Left ventricle myocardium inferior (tissue), 1 donor: Measurements from ENCODE around the gene CSH2. TPM values are rescaled to one million over a fixed set of nuclear protein-coding genes. Genes with fewer than 3 reads are reported as not detected.
A peak's percentile ranks its signal among the peaks of the same experiment; 100 is the strongest.
"Not testable (repeated sequence)": the region's sequence is repeated elsewhere in the genome, so short reads cannot be mapped to it uniquely, and the experiment has no call there.

Experiments
- DNase-seq: peaks from one replicate; pipeline ENCODE4 v3.0.0-alpha.2; 2020
- H3K27ac ChIP-seq: fragments of 200-600 bp; replicated peaks from 2 replicates; pipeline ENCODE4 v1.8.0; 2021
- H3K27me3 ChIP-seq: fragments of 200-600 bp; 2 replicates; pipeline ENCODE4 v1.8.0; 2021; ENCODE audit warnings: low read depth
- H3K36me3 ChIP-seq: fragments of 200-600 bp; 2 replicates; pipeline ENCODE4 v1.8.0; 2021
- H3K4me1 ChIP-seq: fragments of 200-600 bp; 2 replicates; pipeline ENCODE4 v1.8.0; 2021
- H3K4me3 ChIP-seq: fragments of 200-600 bp; 2 replicates; pipeline ENCODE4 v1.8.0; 2021; ENCODE audit warnings: mild to moderate bottlenecking, moderate library complexity
- H3K9me3 ChIP-seq: fragments of 200-600 bp; replicated peaks from 2 replicates; pipeline ENCODE4 v1.8.0; 2021
- CTCF ChIP-seq: fragments of 200-600 bp; IDR thresholded peaks from 2 replicates; pipeline ENCODE4 v1.8.0; 2021; ENCODE audit warnings: antibody characterized with exemption, mild to moderate bottlenecking, borderline replicate concordance
- intact Hi-C: fragments of 100-400 bp; cut with micrococcal nuclease; formaldehyde crosslinking; loops from one replicate; pipeline ENCODE4 v1.11.0; 2022
- total RNA-seq: library from RNA; stranded (reverse); fragmentation: NEBNext Ultra II Directional; extraction: Animal tissue kit (Norgen Biotek cat#: 25700); gene quantifications from one replicate; pipeline ENCODE4 v1.2.1, GENCODE V29; 2021
- donor health status: DM: no; HTN: yes; CAD: no; lungs with severe emphysema.

CSH2 gene
- total RNA-seq, 1 donor from 2014 or later: not detected

DNA sequence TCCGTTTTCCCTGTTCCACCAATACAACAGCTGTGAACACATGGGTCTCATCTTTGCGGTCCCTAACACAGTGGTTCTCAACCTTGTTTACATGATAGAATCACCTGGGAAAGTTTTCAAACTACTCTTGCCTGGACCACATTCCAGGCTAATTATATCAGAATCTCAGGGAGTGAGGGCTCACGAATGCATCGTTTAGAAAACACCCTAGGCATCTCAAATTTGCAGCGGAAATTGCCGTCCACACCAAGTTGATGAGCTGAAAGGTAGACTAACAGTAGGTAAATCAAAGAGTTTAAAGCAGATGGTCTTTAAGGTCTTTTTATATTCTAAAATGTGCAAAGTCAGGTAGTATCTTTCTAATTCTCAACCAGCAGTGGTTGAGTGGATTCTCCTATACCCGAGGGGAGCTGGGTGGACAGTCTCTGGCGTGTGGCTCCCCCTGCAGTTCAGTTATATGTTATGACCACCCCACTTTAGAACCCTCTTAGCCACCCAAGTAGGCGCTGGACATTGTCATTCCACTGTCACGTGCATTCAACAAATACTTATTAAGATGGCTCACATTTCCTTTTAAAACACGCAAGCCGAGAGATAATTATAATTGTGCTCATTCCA, 33.8 kb upstream of the CSH2 start:
- H3K4me3 ChIP-seq, H3K4me1 ChIP-seq, H3K36me3 ChIP-seq, H3K27ac ChIP-seq, H3K9me3 ChIP-seq, DNase-seq: not testable (repeated sequence)
- peak; percentile 21 for TF ChIP-seq CTCF
- intact Hi-C loops: loop anchor here (10.0 kb wide), 1 partner anchor 228 kb away; the partner anchor contains the start of gene ERN1
- peaks cover 24% of the 10 kb centered on the region for H3K27me3 ChIP-seq

DNA sequence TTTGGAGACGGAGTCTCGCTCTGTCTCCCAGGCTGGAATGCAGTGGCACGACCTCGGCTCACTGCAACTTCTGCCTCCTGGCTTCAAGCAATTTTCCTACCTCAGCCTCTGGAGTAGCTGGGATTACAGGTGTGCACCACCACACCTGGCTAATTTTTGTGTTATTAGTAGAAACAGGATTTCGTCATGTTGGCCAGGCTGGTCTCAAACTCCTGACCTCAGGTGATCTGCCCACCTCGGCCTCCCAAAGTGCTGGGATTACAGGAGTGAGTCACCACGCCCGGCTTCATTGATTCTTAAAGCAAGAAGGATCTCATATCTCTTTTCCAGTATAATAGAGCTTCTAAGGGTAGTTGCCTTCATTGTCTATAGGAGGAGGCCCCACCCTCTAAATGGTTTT, 31.3 kb upstream of the CSH2 start:
- H3K4me1 ChIP-seq, H3K4me3 ChIP-seq, DNase-seq, H3K27me3 ChIP-seq, H3K9me3 ChIP-seq, H3K27ac ChIP-seq, H3K36me3 ChIP-seq: not testable (repeated sequence)
- intact Hi-C loops: loop anchor here (10.0 kb wide), 1 partner anchor 230 kb away; the partner anchor contains the start of gene ERN1

- H3K27ac ChIP-seq, H3K36me3 ChIP-seq, H3K4me1 ChIP-seq, H3K4me3 ChIP-seq, H3K9me3 ChIP-seq, H3K27me3 ChIP-seq, DNase-seq: not testable (repeated sequence)
- intact Hi-C loops: loop anchor here (10.0 kb wide), 1 partner anchor 231 kb away; the partner anchor contains the start of gene ERN1
- TF ChIP-seq CTCF: peak; percentile 55
Measured at GRCh38 chr17:63903787-63904201, 30.3 kb upstream of the CSH2 start.

GRCh38 chr17:63901971-63902370, 28.5 kb upstream of the CSH2 start:
- H3K36me3 ChIP-seq, H3K4me1 ChIP-seq, H3K27ac ChIP-seq, H3K4me3 ChIP-seq, DNase-seq, H3K9me3 ChIP-seq, H3K27me3 ChIP-seq: not testable (repeated sequence)
- intact Hi-C loops: loop anchor here (10.0 kb wide), 1 partner anchor 233 kb away; the partner anchor contains the start of gene ERN1

GRCh38 chr17:63898899-63899798, 25.7 kb upstream of the CSH2 start:
- intact Hi-C loops, H3K27ac ChIP-seq, H3K9me3 ChIP-seq, DNase-seq, H3K4me1 ChIP-seq, H3K27me3 ChIP-seq, H3K36me3 ChIP-seq, H3K4me3 ChIP-seq: not testable (repeated sequence)

DNA sequence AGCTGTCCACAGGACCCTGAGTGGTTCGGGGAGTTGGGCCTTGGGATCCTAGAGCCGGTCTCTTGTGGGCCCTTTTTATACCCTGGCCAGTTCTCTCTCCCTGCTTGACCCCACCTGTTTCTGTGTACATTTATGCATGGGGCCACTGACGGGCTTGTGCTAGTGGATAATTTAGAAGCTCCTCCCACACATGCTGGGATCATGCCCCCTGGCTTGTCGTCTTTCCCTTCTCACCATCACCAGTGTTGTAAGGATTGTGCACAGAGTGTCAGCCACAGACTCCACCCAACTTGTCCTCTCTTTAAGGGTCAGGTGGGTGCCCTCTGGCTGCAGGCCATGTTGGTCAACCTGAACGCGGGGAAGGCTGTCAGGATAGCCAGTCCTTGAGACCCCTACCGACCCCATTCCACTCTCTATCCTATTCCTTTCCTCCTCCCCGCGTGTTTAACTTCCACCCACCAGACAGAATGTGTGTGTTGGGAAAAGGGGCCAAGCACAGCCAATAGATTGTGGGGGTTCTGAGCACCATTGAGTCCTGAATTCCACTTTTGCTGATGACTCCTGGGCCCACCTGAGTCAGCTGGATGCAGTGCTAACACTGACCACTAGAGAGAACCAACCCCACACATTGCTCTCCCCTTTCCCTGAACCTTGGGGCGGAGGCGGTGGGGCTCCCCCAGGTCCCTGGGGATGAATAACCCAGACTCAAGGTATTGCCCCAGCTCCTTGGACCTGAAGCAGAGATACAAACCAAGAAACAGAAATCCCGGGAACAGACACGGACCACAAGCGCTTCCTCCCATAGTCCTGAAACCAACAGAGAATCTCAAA, 23.3 kb upstream of the CSH2 start, which contains the start of gene CSH1:
Gene CSH1, minus strand, starts transcription at position 51 of the 831 bp plus-strand sequence. CDS start 63 bp downstream, outside the sequence.
- DNase-seq, H3K27me3 ChIP-seq, H3K9me3 ChIP-seq, intact Hi-C loops, H3K4me1 ChIP-seq, H3K36me3 ChIP-seq, H3K4me3 ChIP-seq, H3K27ac ChIP-seq: not testable (repeated sequence)

DNA sequence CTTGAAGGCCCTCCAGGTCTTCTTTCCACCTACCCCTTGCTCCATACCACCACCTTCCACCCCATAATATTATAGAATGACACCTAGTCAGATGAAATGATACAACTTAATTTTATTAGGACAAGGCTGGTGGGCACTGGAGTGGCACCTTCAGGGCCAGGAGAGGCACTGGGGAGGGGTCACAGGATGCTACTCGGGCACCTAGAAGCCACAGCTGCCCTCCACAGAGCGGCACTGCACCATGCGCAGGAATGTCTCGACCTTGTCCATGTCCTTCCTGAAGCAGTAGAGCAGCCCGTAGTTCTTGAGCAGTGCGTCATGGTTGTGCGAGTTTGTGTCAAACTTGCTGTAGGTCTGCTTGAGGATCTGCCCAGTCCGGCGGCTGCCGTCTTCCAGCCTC, 21.3 kb upstream of the CSH2 start:
- H3K9me3 ChIP-seq, H3K36me3 ChIP-seq, DNase-seq, H3K27me3 ChIP-seq, H3K27ac ChIP-seq, H3K4me1 ChIP-seq, intact Hi-C loops, H3K4me3 ChIP-seq: not testable (repeated sequence)

GRCh38 chr17:63894021-63894420, 20.5 kb upstream of the CSH2 start:
- H3K27me3 ChIP-seq, DNase-seq, H3K9me3 ChIP-seq, H3K36me3 ChIP-seq, intact Hi-C loops, H3K27ac ChIP-seq, H3K4me3 ChIP-seq, H3K4me1 ChIP-seq: not testable (repeated sequence)

- H3K9me3 ChIP-seq, H3K36me3 ChIP-seq, H3K4me1 ChIP-seq, DNase-seq, H3K4me3 ChIP-seq, intact Hi-C loops, H3K27me3 ChIP-seq, H3K27ac ChIP-seq: not testable (repeated sequence)
Measured at GRCh38 chr17:63892316-63893037, 19.0 kb upstream of the CSH2 start.
